ENCODE results near the gene KIF1B.
"Not testable (repeated sequence)": the region's sequence is repeated elsewhere in the genome, so short reads cannot be mapped to it uniquely, and the experiment has no call there.

KIF1B gene

DNA sequence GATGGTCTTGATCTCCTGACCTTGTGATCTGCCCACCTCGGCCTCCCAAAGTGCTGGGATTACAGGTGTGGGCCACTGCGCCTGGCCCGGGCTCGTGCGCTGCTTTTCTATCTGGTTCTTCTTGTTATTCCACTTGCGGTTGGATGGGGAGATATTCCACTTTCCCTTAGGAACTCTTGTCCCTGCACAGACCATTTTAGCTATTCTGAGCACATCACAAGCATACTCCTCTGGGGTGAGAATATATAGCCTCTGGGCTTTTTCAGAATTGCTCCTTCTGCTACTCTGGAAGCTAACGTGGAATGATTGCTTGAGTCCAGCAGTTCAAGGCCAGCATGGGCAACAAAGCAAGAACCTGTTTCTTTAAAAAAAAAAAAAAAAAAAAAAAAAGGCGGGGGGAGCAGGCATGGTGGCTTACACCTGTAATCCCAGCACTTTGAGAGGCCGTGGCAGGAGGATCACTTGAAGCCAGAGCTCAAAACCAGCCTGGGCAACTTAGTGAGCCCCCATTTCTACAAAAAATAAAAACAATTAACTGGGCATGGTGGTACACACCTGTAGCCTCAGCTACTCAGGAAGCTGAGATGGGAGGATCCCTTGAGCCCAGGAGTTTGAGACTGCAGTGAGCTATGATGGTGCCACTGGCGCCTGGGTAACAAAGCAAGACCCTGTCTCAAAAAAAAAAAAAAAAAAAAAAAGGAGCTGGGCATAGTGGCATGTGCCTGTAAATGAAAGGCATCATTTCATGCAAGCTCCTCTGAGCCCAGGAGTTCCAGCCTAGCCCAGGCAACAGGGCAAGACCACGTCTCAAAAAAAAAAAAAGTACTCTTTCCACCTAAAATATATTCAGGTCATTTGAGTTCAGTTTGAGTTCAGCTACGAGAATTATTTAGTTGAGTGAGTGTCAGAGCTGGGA is 176.6 kb downstream of the KIF1B start:
- no peak for DNase-seq (ENCODE audit: low read depth in 3 of 3)

DNA sequence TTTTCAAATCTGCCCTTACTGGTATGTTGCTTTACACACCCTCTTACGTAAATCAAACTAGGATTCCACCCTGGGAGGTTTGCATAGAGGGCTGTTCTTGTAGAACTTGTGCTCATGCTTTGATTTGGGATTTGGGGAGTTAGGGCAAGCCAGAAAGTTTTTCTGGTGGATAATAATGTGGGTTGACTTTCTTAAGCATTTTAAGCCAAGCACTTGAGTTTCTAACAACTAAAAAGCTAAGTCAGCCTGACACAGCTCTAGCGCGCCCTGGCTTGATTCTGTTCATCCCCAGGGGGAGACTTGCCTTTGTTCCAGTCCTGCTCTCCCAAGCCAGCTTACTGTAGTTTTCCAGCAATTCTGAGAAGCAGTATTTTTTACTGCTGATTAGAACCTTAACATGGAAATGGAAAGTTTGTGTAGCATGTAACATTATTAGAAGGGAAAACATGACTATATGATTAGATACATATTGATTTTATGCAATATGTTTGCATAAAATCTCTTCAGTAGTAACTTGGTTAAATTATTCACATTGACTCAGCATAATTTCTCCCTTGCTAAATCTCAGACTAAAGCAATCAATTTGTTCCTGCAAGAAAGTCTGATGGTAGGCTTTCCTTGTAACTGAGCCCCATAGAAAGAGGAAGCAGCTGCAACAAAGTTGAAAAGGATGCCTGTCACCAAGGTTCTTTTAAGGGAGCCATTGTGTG is 177.5 kb downstream of the KIF1B start:
- DNase-seq (ENCODE audit: low read depth in 3 of 3): no peak

DNA sequence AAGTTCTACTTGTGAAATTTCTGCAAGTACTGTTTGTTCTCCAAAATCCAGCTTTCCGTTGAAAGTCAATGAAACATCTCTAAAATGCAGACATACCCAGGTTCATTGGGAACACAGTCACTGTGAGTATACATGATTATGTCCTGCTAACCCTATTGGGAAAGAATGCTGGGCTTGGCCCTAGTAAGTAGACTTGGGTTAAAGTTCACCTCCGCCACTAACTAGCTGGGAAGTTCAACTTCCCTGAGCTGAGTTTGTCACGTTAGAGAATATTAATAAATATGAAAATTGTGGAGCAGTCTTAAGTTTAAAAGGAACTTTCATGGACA is 178.0 kb downstream of the KIF1B start:
- DNase-seq (ENCODE audit: low read depth in 3 of 3): no peak

DNA sequence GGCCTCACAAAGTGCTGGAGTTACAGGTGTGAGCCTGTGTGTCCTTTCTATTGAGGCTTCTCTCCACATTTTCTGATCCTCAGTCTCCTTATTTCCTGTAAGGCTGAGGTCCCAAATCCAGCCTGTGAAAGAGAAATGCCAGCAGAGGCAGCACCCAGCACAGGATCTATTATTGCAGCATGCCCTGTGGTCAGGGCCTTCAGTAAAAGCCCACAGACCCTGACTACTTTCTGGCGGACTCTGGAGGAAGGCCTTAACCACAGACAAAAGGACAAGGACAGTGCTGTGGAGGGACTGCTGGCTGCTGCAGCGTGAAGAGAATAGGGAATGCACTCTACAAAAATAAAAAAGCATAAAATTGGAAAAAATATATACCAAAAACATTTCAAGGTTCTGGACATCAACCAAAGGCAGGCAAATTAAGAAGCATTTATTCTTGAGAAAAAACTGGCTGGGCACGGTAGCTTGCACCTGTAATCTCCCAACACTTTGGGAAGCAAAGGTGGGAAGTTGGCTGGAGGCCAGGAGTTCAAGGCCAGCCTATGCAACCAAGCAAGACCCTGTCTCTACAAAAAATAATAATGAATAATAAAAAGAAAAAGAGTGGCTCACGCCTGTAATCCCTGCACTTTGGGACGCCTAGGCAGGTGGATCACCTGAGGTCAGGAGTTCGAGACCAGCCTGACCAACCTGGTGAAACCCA is 179.1 kb downstream of the KIF1B start:
- DNase-seq (ENCODE audit: low read depth in 3 of 3): no peak

DNA sequence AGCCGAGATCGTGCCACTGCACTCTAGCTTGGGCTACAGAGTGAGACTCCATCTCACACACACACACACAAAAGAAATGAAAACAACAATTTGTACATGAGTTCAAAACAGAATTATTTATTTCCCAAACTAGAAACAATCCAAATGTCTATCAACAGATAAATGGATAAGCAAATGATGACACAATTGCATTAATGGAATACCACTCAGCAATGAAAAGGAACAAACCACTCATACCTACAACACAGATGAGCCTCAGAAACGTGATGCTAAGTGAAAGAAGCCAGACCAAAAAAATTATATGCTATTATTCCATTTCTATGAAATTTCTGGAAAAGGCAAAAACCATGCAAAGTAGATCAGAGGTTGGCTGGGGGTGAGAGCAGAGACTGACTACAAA is 186.5 kb downstream of the KIF1B start:
- no peak for DNase-seq (ENCODE audit: low read depth in 3 of 3)

DNA sequence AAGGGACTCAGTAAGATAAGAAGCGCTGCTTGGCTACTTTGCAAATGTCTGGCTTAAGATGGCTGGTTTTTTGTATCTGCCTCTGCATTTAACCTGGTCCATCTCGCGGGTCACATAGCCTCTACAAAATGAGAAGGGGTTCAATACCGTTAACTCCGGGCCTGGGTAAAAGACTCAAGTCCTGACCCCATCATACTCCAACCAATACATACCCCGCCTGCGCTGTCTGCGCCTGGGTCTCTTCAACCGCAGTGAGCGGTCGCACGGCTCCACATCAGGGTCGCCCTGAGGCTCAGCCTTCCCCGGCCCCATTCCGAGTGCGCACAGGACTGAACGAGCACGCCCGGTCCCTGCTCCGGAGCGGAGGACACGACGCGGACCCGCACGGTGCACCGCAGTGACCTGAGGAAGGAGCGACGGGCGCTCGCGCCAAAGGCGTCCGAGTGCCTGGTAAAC is 187.9 kb downstream of the KIF1B start:
- DNase-seq (ENCODE audit: low read depth in 3 of 3): peak in 1 of 3 donors; percentile 6

DNA sequence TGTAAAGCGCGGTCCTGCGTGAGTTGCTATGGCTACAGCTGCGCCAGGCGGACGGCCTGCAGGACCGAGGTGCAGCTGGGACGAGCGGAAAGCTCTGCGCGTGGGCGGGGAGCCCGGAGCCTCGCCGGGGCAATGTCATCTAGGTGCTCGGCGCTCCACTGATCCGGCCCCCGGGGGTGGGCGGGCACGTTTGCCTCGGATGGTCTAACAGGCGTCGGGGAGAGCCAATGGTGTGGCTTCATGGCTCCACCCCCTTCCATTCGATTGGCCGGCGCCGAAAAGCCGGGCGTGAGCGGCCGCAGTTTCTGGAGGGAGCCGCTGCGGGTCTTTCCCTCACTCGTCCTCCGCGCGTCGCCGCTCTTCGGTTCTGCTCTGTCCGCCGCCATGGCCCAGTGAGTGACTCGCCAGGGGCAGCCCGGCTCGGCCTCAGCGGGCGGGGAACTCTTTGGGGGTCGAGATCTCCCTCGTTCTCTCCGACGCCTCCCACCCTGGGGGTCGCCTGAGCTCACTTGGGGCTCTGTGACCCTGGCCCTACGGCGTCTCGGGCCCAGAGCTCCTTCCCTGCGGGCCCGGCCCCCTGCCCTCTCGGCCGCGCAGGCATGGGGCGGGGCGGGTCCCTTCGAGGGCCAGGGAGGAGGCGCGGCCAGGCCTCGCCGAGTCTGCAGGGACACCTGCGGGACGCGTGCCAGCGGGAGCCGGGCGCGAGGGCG is 188.5 kb downstream of the KIF1B start, which contains the start of gene PGD:
PGD (plus strand) TSS at position 331 of the 710 bp plus-strand sequence; CDS start at position 385, 54 bp downstream.
- DNase-seq (ENCODE audit: low read depth in 3 of 3): peak; percentile 97 to 98 (median 97)

DNA sequence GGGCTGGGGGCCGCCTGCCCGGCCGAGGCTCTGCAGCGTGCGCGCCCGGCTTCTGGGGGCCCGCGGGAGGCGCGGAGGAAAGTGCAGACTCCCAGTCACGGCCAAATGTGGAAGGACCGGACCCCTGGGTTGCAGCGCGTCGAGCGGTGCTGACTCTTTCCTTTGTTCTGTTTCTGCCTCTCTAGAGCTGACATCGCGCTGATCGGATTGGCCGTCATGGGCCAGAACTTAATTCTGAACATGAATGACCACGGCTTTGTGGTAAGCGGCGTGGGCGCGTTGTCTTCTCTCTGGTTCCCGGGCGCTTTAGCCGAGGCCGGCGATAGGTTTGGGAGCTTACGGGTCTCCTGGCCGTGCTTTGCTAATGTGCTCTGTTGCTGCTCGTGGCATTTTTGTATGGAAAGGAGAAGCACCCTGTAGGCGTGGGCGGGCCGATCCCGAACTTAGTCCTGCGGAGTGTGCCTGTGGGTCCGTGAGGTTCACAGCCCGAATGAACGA is 189.1 kb downstream of the KIF1B start:
- DNase-seq (ENCODE audit: low read depth in 3 of 3): no peak

DNA sequence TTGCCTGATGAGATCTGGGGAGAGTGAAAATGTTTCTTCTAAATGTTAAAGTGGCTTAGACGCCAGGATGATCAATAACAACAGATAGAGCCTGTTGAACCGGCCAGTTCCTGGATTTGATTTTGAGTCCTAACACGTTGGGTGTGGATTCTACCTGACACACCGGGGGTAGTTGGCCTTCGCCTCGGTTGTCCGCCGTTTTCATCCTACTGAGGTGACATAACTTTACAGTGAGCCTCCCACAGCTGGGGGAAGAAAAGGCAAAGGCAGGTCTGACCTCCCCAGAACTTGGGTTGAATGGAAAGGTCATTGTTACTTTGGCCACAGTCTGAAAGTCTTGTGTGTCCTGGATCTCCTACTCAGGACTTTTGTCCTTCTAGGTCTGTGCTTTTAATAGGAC is 189.6 kb downstream of the KIF1B start:
- DNase-seq (ENCODE audit: low read depth in 3 of 3): no peak

DNA sequence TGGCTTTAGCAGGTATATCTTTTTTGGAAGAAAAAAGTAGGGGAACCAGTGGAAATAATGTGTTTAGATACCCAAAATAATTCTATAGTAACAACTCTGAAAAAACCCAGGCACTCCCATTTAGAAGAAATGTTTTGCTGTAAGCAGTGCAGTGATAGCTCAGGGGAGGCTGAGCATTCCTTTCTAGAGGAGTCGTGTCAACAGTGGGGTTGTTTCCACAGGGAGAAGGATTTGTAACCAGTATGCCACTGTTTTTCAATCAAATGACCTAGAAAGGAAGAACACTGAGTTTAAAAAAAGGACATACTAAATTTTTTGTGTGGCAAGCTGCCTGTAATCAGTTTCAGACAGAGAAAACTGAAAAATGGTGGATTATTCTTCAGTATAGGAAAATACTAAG is 190.9 kb downstream of the KIF1B start:
- no peak for DNase-seq (ENCODE audit: low read depth in 3 of 3)

DNA sequence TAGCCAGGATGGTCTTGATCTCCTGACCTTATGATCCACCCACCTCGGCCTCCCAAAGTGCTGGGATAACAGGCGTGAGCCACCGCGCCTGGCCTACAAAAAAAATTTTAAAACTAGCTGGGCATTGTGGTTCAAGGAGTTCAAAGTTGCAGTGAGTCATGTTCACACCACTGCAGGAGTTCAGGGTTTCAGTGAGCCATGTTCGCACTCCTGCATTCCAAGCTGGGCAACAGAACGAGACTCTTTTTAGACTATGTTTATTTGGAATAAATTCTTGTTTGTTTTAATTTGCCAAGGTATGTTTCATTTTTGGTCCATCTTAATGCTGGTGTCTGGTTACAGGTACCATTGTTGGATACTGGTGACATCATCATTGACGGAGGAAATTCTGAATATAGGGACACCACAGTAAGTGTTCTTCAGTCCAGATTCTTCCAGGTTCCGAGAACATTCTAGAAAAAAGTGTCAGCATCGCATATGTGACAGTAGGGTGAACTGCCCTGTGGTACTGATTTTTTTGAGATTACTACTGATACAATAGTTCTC is 192.4 kb downstream of the KIF1B start:
- no peak for DNase-seq (ENCODE audit: low read depth in 3 of 3)

DNA sequence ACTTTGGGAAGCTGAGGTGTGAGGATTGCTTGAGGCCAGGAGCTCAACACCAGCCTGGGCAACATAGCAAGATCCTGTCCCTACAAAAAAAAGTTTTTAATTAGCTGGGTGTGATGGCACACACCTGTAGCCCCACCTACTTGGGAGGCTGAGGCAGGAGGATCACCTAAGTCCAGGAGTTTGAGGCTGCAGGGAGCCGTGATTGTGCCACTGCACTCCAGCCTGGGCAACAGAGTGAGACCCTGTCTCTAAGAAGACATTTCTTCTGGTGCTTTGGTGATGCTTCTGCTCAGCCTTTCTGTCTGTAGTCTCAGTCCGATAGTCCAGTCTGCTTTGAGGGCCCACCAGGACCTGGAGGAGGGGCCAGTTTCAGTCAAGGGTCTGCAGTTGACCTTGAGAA is 196.8 kb downstream of the KIF1B start:
- DNase-seq (ENCODE audit: low read depth in 3 of 3): no peak

DNA sequence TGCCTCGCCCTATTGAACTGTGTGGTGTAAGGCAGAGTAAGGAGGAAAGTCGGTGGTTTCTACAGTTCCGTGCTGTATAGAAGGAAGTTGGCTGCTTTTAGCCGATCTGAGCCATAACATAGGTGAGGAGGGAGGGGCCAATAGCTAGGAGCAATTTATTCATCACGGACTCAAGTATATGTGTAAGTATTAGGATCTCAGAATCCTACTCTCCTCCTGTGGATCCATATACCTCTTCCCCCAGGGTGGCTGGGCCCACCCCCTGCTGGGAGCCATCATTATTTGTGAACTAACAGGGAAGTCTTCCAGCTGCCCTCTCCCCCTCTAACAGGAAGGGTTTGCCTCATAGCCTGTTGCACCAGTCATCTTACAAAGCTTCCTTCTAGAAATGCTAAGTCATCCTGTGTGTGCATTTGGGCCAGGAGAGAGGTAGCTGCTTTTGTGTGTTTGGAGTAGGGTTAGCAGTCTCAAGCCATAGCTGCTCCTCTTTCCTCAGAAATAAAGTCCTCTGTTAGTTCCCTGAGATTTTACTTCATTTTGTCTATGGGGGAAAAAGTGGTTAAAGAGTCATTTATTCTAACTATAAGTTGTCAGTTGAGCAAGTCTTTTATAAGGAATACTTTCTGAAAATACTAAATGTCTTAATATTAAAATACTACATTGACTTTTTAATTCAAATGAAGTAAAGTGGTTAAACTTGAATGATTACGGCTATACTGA is 205.0 kb downstream of the KIF1B start:
- DNase-seq (ENCODE audit: low read depth in 3 of 3): no peak

DNA sequence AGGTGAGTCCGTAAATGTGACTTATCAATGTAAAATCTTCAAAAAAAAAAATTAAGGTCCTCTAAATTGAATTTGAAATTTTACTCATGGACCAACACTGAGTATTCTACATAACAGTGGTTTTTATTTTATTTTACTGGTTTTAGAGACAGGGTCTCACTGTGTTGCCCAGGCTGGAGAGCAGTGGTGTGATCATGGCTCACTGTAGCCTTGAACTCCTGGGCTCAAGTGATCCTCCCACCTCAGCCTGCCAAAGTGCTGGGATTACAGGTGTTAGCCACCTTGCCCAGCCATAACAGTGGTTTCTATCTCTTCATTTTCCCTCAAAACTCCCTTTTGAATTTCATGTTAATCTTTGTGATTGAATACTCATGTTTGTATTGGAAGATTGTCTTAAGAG is 205.6 kb downstream of the KIF1B start:
- DNase-seq (ENCODE audit: low read depth in 3 of 3): not testable (repeated sequence)

DNA sequence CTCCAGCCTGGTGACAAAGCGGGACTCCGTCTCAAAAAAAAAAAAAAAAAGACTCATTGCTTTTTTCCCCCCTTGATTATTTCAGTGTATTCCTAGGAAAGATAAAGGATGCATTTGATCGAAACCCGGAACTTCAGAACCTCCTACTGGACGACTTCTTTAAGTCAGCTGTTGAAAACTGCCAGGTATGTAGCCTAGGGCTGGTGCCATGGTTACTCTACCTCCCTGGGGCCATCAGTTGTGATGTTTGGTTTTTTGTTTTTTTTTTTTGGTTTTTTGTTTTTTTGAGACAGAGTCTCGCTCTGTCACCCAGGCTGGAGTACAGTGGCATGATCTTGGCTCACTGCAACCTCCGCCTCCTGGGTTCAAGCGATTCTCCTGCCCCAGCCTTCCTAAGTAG is 208.4 kb downstream of the KIF1B start:
- not testable (repeated sequence) for DNase-seq (ENCODE audit: low read depth in 3 of 3)

DNA sequence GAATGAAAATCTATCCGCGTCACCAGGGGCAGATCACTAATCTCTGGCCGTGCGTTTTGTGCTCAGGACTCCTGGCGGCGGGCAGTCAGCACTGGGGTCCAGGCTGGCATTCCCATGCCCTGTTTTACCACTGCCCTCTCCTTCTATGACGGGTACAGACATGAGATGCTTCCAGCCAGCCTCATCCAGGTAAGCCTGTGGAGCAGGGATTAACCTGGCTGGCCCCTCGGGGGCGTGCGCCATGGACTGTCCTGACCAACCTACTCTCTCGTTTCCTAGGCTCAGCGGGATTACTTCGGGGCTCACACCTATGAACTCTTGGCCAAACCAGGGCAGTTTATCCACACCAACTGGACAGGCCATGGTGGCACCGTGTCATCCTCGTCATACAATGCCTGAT is 209.0 kb downstream of the KIF1B start:
- no peak for DNase-seq (ENCODE audit: low read depth in 3 of 3)

DNA sequence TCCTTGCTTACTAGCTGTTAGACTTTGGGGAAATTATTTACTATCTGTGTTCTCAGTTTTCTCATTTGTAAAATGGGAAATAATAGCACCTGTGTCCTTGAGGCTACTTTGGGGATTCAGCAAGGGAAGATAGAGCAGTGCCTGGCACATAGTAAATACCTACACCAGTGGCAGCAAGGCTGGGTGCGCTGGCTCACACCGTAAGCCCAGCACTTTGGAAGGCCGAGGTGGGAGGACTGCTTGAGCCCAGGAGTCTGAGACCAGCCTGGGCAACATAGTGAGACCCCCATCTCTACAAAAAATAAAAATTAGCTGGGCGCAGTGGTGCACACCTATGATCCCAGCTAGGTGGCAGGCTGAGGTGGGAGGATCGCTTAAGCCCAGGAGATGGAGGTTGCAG is 211.3 kb downstream of the KIF1B start:
- DNase-seq (ENCODE audit: low read depth in 3 of 3): no peak

DNA sequence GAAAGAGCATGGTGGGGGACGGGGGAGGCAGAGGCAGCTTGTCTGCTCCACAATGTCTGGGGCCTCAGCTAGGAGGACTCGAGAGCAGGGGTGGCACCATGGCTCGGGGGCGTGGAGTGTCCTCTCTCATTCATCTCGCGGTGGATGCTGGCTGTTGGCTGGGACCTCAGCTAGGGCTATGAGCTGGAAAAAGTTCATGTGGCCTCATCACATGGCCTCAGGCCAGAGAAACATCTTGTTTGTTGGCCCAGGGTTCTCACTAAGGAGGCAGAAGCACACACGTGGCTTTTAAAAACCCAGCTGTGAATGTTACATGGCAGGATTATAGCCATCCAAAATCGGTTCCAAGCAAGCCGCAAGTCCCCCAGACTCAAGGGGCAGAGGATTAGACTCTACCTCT is 213.7 kb downstream of the KIF1B start:
- no peak for DNase-seq (ENCODE audit: low read depth in 3 of 3)

DNA sequence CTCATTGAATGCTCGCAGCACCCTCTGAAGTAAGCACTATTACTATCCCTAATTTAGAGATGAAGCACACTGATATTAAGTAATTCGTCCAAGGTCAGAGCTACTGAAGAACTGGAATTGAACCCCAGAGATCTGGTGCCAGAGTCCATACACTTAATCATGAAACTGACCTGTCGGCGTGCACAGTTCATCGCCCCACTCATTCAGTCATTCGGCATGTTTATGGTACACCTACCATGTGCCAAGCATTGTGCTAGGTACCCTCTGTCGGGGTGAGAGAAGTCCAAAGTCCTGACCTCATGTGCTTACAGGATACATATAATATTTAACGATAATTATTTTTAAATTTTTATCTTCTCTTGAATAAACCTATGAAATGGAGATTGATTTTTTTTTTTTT is 214.3 kb downstream of the KIF1B start:
- DNase-seq (ENCODE audit: low read depth in 3 of 3): no peak

DNA sequence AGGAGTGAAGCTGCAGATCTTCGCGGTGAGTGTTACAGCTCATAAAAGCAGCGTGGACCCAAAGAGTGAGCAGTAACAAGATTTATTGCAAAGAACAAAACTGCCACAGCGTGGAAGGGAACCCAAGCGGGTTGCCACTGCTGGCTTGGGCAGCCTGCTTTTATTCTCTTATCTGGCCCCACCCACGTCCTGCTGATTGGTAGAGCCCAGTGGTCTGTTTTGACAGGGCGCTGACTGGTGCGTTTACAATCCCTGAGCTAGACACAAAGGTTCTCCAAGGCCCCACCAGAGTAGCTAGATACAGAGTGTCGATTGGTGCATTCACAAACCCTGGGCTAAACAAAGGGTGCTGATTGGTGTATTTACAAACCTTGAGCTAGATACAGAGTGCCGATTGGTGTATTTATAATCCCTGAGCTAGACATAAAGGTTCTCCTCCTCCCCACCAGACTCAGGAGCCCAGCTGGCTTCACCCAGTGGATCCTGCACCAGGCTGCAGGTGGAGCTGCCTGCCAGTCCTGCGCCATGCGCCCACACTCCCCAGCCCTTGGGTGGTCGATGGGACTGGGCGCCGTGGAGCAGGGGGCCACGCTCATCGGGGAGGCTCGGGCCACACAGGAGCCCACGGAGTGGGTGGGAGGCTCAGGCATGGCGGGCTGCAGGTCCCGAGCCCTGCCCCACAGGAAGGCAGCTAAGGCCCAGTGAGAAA is 215.6 kb downstream of the KIF1B start:
- DNase-seq (ENCODE audit: low read depth in 3 of 3): not testable (repeated sequence)

All from stimulated activated CD4-positive, alpha-beta T cell treated with anti-CD3 and anti-CD28 coated beads, TNF-alpha, amount 100 ng/mL, for 48 hours (primary cell).